NCI-H2171 treated with DMSO at 0.1 percent for 48 hours (cell line): ENCODE measurements around the gene RAMP1.
"Not testable (repeated sequence)": the region's sequence is repeated elsewhere in the genome, so short reads cannot be mapped to it uniquely, and the experiment has no call there.

ENCODE experiments used
- DNase-seq: peaks from one replicate; lab custom pipeline; 2025; lab: John Stamatoyannopoulos, UW

The RAMP1 gene

GRCh38 chr2:237859533-237860272 is at the start of gene RAMP1:
RAMP1 (plus strand) TSS chr2:237859623; CDS start chr2:237859676, 53 bp downstream.
- DNase-seq: peak; percentile 47

- DNase-seq: no peak
These were observed 43.8 kb upstream of the RAMP1 start for GRCh38 chr2:237815637-237816036.

GRCh38 chr2:237816531-237816930 is 42.9 kb upstream of the RAMP1 start:
- no peak for DNase-seq

- DNase-seq: no peak
These were observed 41.4 kb upstream of the RAMP1 start for GRCh38 chr2:237818066-237818473.

GRCh38 chr2:237819231-237819630 is 40.2 kb upstream of the RAMP1 start:
- no peak for DNase-seq

GRCh38 chr2:237820421-237820820 is 39.0 kb upstream of the RAMP1 start:
- no peak for DNase-seq

- no peak for DNase-seq
These were observed 35.9 kb upstream of the RAMP1 start for GRCh38 chr2:237823544-237823943.

GRCh38 chr2:237824085-237824484 is 35.3 kb upstream of the RAMP1 start:
- DNase-seq: no peak

GRCh38 chr2:237827421-237827987 is 31.9 kb upstream of the RAMP1 start:
- DNase-seq: no peak

- no peak for DNase-seq
These were observed 28.9 kb upstream of the RAMP1 start for GRCh38 chr2:237830522-237830921.

- DNase-seq: no peak
These were observed 25.9 kb upstream of the RAMP1 start for GRCh38 chr2:237833546-237833945.

- no peak for DNase-seq
These were observed 24.1 kb upstream of the RAMP1 start for GRCh38 chr2:237835372-237835771.

GRCh38 chr2:237841051-237841450 is 18.4 kb upstream of the RAMP1 start:
- DNase-seq: no peak

- not testable (repeated sequence) for DNase-seq
These were observed 10.5 kb upstream of the RAMP1 start for GRCh38 chr2:237848940-237849339.

- no peak for DNase-seq
These were observed 5.1 kb upstream of the RAMP1 start for GRCh38 chr2:237854295-237854694.

GRCh38 chr2:237857791-237858190 is 1.6 kb upstream of the RAMP1 start:
- no peak for DNase-seq

- DNase-seq: peak; percentile 61
These were observed 935 bp upstream of the RAMP1 start for GRCh38 chr2:237858294-237859081.

- DNase-seq: no peak
These were observed 365 bp upstream of the RAMP1 start for GRCh38 chr2:237859082-237859433.

- DNase-seq: no peak
These were observed 981 bp downstream of the RAMP1 start for GRCh38 chr2:237860273-237860935.

GRCh38 chr2:237861875-237862527 is 2.6 kb downstream of the RAMP1 start:
- DNase-seq: no peak

GRCh38 chr2:237862528-237862895 is 3.1 kb downstream of the RAMP1 start:
- no peak for DNase-seq

GRCh38 chr2:237863102-237863511 is 3.7 kb downstream of the RAMP1 start:
- DNase-seq: no peak
